Tibial nerve (tissue), 4 donors: Measurements from ENCODE around the gene THSD4. TPM values are rescaled to one million over a fixed set of nuclear protein-coding genes. Genes with fewer than 3 reads are reported as not detected.

Source experiments
- DNase-seq, 2 donors: peaks; one replicate each; pipeline ENCODE4 v3.0.0-alpha.2; 2019; ENCODE audit warnings: low spot score in 2 of 2
- H3K27ac ChIP-seq, 4 donors: fragments of 200-600 bp; sonication (generic) in 3 of 4; one replicate each; pipeline ENCODE4 v1.5.1; 2017 to 2019; ENCODE audit warnings: mild to moderate bottlenecking in 1 of 4
- H3K27me3 ChIP-seq, 2 donors: fragments of 200-600 bp; sonication (generic) in 1 of 2; one replicate each; pipeline versions ENCODE4 v1.5.1 to v1.6.0; 2017 to 2019
- H3K36me3 ChIP-seq, 3 donors: fragments of 200-600 bp; sonication (generic); one replicate each; pipeline ENCODE4 v1.5.1; 2018 to 2019
- H3K4me1 ChIP-seq, 4 donors: fragments of 200-600 bp; sonication (generic) in 3 of 4; one replicate each; pipeline ENCODE4 v1.5.1; 2017 to 2019
- H3K4me3 ChIP-seq, 4 donors: fragments of 200-600 bp; sonication (generic) in 3 of 4; one replicate each; pipeline ENCODE4 v1.5.1; 2017 to 2019; ENCODE audit warnings: mild to moderate bottlenecking in 1 of 4, moderate library complexity in 1 of 4
- H3K9me3 ChIP-seq, 4 donors: fragments of 200-600 bp; sonication (generic) in 3 of 4; one replicate each; pipeline ENCODE4 v1.5.1; 2017 to 2019
- CTCF ChIP-seq, 5 experiments: fragments of 200-600 bp in 3 of 5; fragments of 450-650 bp in 2 of 5; sonication (generic) in 3 of 5; IDR thresholded peaks; one replicate each; pipeline ENCODE4 v1.5.1; 2016 to 2019; ENCODE audit warnings: antibody characterized with exemption in 5 of 5, mild to moderate bottlenecking in 3 of 5, moderate library complexity in 2 of 5
- EP300 ChIP-seq, 2 donors: sonication (generic); formaldehyde crosslinking; IDR thresholded peaks; one replicate each; pipeline ENCODE4 v1.6.1; 2017; ENCODE audit warnings: antibody characterized with exemption in 2 of 2, mild to moderate bottlenecking in 1 of 2
- POLR2A ChIP-seq, 2 donors: fragments of 450-650 bp; IDR thresholded peaks; one replicate each; pipeline ENCODE4 v1.6.1; 2017; ENCODE audit warnings: antibody characterized with exemption in 2 of 2, mild to moderate bottlenecking in 2 of 2, moderate library complexity in 2 of 2
- WGBS, 2 donors: methylation state at CpG; one replicate each; pipeline ENCODE4 v1.1.5; 2018; 5-methylcytosine and 5-hydroxymethylcytosine counted together
- total RNA-seq, 4 donors: library from RNA; depleted of rRNA; stranded (reverse); fragments of >200 nt; gene quantifications; one replicate each; pipeline ENCODE4 v1.1.0, GENCODE V29; 2016

The THSD4 gene
- total RNA-seq, 4 donors from 2014 or later = 9.6 to 25.1 (median 21.2) TPM

- TF ChIP-seq CTCF (IDR thresholded peaks at IDR 0.05) (no peak), POLR2A (IDR thresholded peaks at IDR 0.05) (no peak), EP300 (IDR thresholded peaks at IDR 0.05) (no peak)
- H3K27me3 ChIP-seq = no peaks in the 10 kb centered on the region
- WGBS, 2 donors = 39% methylated on average over 3 of the region's 3 CpGs
- no peaks in the 10 kb centered on the region for H3K9me3 ChIP-seq
- no peak overlapping the region for H3K27ac ChIP-seq
- DNase-seq = no peak
- H3K4me3 ChIP-seq = no peak overlapping the region
- H3K4me1 ChIP-seq = no peaks in the 10 kb centered on the region
- no peaks in the 10 kb centered on the region for H3K36me3 ChIP-seq
These were observed 65.9 kb downstream of the THSD4 start for GRCh38 chr15:71180986-71181853.

GRCh38 chr15:71182522-71182921, 67.3 kb downstream of the THSD4 start:
- no peak for DNase-seq
- TF ChIP-seq EP300 (IDR thresholded peaks at IDR 0.05) (no peak), POLR2A (IDR thresholded peaks at IDR 0.05) (no peak), CTCF (IDR thresholded peaks at IDR 0.05) (no peak)

GRCh38 chr15:71183063-71183462, 67.8 kb downstream of the THSD4 start:
- no peaks in the 10 kb centered on the region for H3K4me1 ChIP-seq
- H3K27ac ChIP-seq = no peak overlapping the region
- H3K27me3 ChIP-seq = no peaks in the 10 kb centered on the region
- no peak for DNase-seq
- no peaks in the 10 kb centered on the region for H3K36me3 ChIP-seq
- WGBS, 2 donors = 86 to 92% methylated on average over 9 of the region's 9 CpGs
- H3K9me3 ChIP-seq = no peaks in the 10 kb centered on the region
- TF ChIP-seq CTCF (IDR thresholded peaks at IDR 0.05) (no peak), POLR2A (IDR thresholded peaks at IDR 0.05) (no peak), EP300 (IDR thresholded peaks at IDR 0.05) (no peak)
- H3K4me3 ChIP-seq = no peak overlapping the region

More at GRCh38 chr15:71182522-71182921, 67.3 kb downstream of the THSD4 start:
- no peaks in the 10 kb centered on the region for H3K9me3 ChIP-seq
- H3K27me3 ChIP-seq = no peaks in the 10 kb centered on the region
- no peaks in the 10 kb centered on the region for H3K36me3 ChIP-seq
- H3K4me1 ChIP-seq = no peaks in the 10 kb centered on the region
- no peak overlapping the region for H3K27ac ChIP-seq
- no peak overlapping the region for H3K4me3 ChIP-seq

GRCh38 chr15:71185706-71186105, 70.4 kb downstream of the THSD4 start:
- WGBS, 2 donors = 72 to 73% methylated on average over 5 of the region's 5 CpGs
- Histone ChIP-seq H3K27ac (no peak overlapping the region), H3K36me3 (no peaks in the 10 kb centered on the region), H3K9me3 (no peaks in the 10 kb centered on the region), H3K4me3 (no peak overlapping the region), H3K4me1 (no peaks in the 10 kb centered on the region), H3K27me3 (no peaks in the 10 kb centered on the region)
- TF ChIP-seq POLR2A (IDR thresholded peaks at IDR 0.05) = no peak
- no peak for TF ChIP-seq CTCF (IDR thresholded peaks at IDR 0.05)
- no peak for TF ChIP-seq EP300 (IDR thresholded peaks at IDR 0.05)
- no peak for DNase-seq

GRCh38 chr15:71186267-71186666, 71.0 kb downstream of the THSD4 start:
- WGBS, 2 donors = 56 to 73% methylated on average over 2 of the region's 3 CpGs
- Histone ChIP-seq H3K4me1 (no peaks in the 10 kb centered on the region), H3K27me3 (no peaks in the 10 kb centered on the region), H3K36me3 (no peaks in the 10 kb centered on the region), H3K4me3 (no peak overlapping the region), H3K9me3 (no peaks in the 10 kb centered on the region), H3K27ac (no peak overlapping the region)
- TF ChIP-seq POLR2A (IDR thresholded peaks at IDR 0.05) (no peak), CTCF (IDR thresholded peaks at IDR 0.05) (no peak), EP300 (IDR thresholded peaks at IDR 0.05) (no peak)
- DNase-seq = no peak
